Endothelial cell (in vitro differentiated cells): ENCODE data around the gene MT4. TPM values are rescaled to one million over a fixed set of nuclear protein-coding genes. Genes with fewer than 3 reads are reported as not detected.
A peak's percentile ranks its signal among the peaks of the same experiment; 100 is the strongest.

ENCODE experiments used
- DNase-seq: peaks from one replicate; pipeline ENCODE4 v3.0.0; 2021; ENCODE audit warnings: low spot score
- H3K27ac Mint-ChIP-seq: one replicate; pipeline ENCODE4 v1.8.0; 2021; ENCODE audit warnings: mixed read lengths, inconsistent platforms; ENCODE audit not compliant: unreplicated experiment
- H3K27me3 Mint-ChIP-seq: one replicate; pipeline ENCODE4 v1.8.0; 2021; ENCODE audit warnings: mild to moderate bottlenecking, moderate library complexity, mixed read lengths, inconsistent platforms; ENCODE audit not compliant: unreplicated experiment
- H3K36me3 Mint-ChIP-seq: one replicate; pipeline ENCODE4 v1.8.0; 2021; ENCODE audit warnings: mild to moderate bottlenecking, low read depth, mixed read lengths, inconsistent platforms; ENCODE audit not compliant: unreplicated experiment
- H3K4me1 Mint-ChIP-seq: one replicate; pipeline ENCODE4 v1.8.0; 2021; ENCODE audit warnings: mild to moderate bottlenecking, mixed read lengths, inconsistent platforms; ENCODE audit not compliant: unreplicated experiment
- H3K4me3 Mint-ChIP-seq: one replicate; pipeline ENCODE4 v1.8.0; 2021; ENCODE audit warnings: mild to moderate bottlenecking, mixed read lengths, inconsistent platforms; ENCODE audit not compliant: unreplicated experiment
- H3K9me3 Mint-ChIP-seq: one replicate; pipeline ENCODE4 v1.8.0; 2021; ENCODE audit warnings: mixed read lengths, inconsistent platforms; ENCODE audit not compliant: unreplicated experiment
- CTCF ChIP-seq: fragments of 200-600 bp; sonication (generic); IDR thresholded peaks from one replicate; pipeline ENCODE4 v1.5.0; 2021; ENCODE audit warnings: antibody characterized with exemption; ENCODE audit not compliant: unreplicated experiment
- total RNA-seq: library from RNA; stranded (reverse); fragmentation: NEBNext Ultra II Directional; extraction: Animal tissue kit (Norgen Biotek cat#: 25700); gene quantifications from one replicate; pipeline ENCODE4 v1.2.1, GENCODE V29; 2021; ENCODE audit not compliant: unreplicated experiment

MT4 gene
- total RNA-seq, 1 donor from 2014 or later = not detected

GRCh38 chr16:56603589-56603988 is 38.7 kb downstream of the MT4 start:
- Mint-ChIP-seq H3K36me3 (no peaks in the 10 kb centered on the region), H3K27ac (no peak overlapping the region), H3K4me3 (no peak overlapping the region), H3K27me3 (peaks cover 20% of the 10 kb centered on the region), H3K9me3 (no peaks in the 10 kb centered on the region), H3K4me1 (peaks cover 19% of the 10 kb centered on the region)
- DNase-seq = peak; percentile 40
- TF ChIP-seq CTCF = no peak

GRCh38 chr16:56604966-56605365 is 40.1 kb downstream of the MT4 start:
- no peak for DNase-seq
- Mint-ChIP-seq H3K9me3 (no peaks in the 10 kb centered on the region), H3K36me3 (no peaks in the 10 kb centered on the region), H3K27me3 (peaks cover 21% of the 10 kb centered on the region), H3K27ac (no peak overlapping the region), H3K4me1 (peaks cover 31% of the 10 kb centered on the region), H3K4me3 (no peak overlapping the region)
- TF ChIP-seq CTCF = no peak

DNA sequence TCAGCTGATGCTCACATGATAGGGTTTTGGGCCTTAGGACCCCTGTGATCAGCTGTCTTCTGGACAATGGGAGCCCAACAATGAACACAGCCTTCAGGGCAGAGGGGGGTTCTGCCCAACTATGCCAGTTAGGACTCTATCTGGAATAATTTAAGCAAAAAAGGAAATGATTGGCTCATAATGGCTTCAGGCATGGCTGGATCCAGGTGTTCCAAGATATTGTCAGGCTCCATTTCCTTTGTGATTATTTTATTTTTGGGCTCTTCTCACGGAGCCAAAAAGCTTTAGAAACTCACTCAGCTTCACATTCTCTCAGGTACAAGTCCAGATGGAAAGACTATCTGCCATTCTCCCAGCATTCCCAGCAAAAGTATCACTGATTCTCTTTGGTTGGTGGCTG is 40.6 kb downstream of the MT4 start:
- TF ChIP-seq CTCF = no peak
- Mint-ChIP-seq H3K27me3 (peaks cover 21% of the 10 kb centered on the region), H3K27ac (no peak overlapping the region), H3K9me3 (no peaks in the 10 kb centered on the region), H3K4me3 (peak overlapping the region; percentile 38), H3K36me3 (no peaks in the 10 kb centered on the region), H3K4me1 (peaks cover 35% of the 10 kb centered on the region)
- DNase-seq = no peak

- H3K4me3 Mint-ChIP-seq = no peak overlapping the region
- no peak for DNase-seq
- no peaks in the 10 kb centered on the region for H3K36me3 Mint-ChIP-seq
- peaks cover 35% of the 10 kb centered on the region for H3K4me1 Mint-ChIP-seq
- TF ChIP-seq CTCF = no peak
- H3K9me3 Mint-ChIP-seq = no peaks in the 10 kb centered on the region
- peaks cover 19% of the 10 kb centered on the region for H3K27me3 Mint-ChIP-seq
- no peak overlapping the region for H3K27ac Mint-ChIP-seq
Measured at GRCh38 chr16:56606071-56606475, 41.2 kb downstream of the MT4 start.

GRCh38 chr16:56606476-56607108 is 41.7 kb downstream of the MT4 start:
- peak overlapping the region; percentile 89 for H3K27ac Mint-ChIP-seq
- peak overlapping the region; percentile 62 for H3K4me3 Mint-ChIP-seq
- H3K36me3 Mint-ChIP-seq = no peaks in the 10 kb centered on the region
- no peaks in the 10 kb centered on the region for H3K9me3 Mint-ChIP-seq
- no peak for DNase-seq
- TF ChIP-seq CTCF = no peak
- peaks cover 18% of the 10 kb centered on the region for H3K27me3 Mint-ChIP-seq
- H3K4me1 Mint-ChIP-seq = peaks cover 35% of the 10 kb centered on the region
